Vagina (tissue), 2 donors: ENCODE data around the gene PPM1N.

Source experiments
- POLR2A ChIP-seq, 2 donors: fragments of 450-650 bp; IDR thresholded peaks; one replicate each; pipeline ENCODE4 v1.6.1; 2017; ENCODE audit warnings: antibody characterized with exemption in 2 of 2, mild to moderate bottlenecking in 2 of 2, moderate library complexity in 2 of 2
- POLR2AphosphoS5 ChIP-seq, 2 donors: sonication (generic); formaldehyde crosslinking; IDR thresholded peaks; one replicate each; pipeline ENCODE4 v1.9.0; 2017; ENCODE audit warnings: antibody characterized with exemption in 2 of 2, mild to moderate bottlenecking in 2 of 2, low read depth in 1 of 2; ENCODE audit not compliant: insufficient read depth in 1 of 2
- TF ChIP-seq, protein P1 (sequence below), 3 experiments: fragments of 450-650 bp in 2 of 3; fragments of 200-600 bp in 1 of 3; sonication (generic) in 1 of 3; IDR thresholded peaks; one replicate each; pipeline ENCODE4 v1.5.1; 2017 to 2019; ENCODE audit warnings: antibody characterized with exemption in 3 of 3, mild to moderate bottlenecking in 2 of 3, moderate library complexity in 2 of 3

DNA sequence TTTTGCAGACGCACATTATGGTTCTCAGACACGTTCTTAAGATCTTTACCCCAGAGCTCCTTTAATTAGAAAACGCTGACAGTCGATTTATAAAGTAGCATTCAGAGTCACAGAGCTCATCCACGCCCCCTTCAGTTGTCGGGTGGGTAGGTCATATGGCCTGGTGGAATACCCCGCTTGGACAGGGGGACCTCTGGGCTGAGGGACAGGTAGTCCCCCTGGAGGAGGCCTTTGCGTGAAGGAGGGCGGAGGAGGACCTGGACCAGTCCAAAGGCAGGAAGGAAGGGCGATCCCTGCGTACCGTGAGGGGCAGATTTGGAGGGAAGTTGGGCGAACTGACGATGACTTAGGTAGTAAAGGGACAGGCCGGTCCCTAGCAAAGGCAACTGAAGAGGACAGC, 29.5 kb downstream of the PPM1N start:
- TF ChIP-seq, protein P1, sequence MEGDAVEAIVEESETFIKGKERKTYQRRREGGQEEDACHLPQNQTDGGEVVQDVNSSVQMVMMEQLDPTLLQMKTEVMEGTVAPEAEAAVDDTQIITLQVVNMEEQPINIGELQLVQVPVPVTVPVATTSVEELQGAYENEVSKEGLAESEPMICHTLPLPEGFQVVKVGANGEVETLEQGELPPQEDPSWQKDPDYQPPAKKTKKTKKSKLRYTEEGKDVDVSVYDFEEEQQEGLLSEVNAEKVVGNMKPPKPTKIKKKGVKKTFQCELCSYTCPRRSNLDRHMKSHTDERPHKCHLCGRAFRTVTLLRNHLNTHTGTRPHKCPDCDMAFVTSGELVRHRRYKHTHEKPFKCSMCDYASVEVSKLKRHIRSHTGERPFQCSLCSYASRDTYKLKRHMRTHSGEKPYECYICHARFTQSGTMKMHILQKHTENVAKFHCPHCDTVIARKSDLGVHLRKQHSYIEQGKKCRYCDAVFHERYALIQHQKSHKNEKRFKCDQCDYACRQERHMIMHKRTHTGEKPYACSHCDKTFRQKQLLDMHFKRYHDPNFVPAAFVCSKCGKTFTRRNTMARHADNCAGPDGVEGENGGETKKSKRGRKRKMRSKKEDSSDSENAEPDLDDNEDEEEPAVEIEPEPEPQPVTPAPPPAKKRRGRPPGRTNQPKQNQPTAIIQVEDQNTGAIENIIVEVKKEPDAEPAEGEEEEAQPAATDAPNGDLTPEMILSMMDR (IDR thresholded peaks at IDR 0.05): no peak
- TF ChIP-seq POLR2AphosphoS5 (IDR thresholded peaks at IDR 0.05; ENCODE audit: insufficient read depth in 1 of 2, low read depth in 1 of 2): no peak
- no peak for TF ChIP-seq POLR2A (IDR thresholded peaks at IDR 0.05)
